Left lobe of liver (tissue), 2 donors: ENCODE results near the gene MS4A4E. TPM values are rescaled to one million over a fixed set of nuclear protein-coding genes. Genes with fewer than 3 reads are reported as not detected.
"Not testable (repeated sequence)": the region's sequence is repeated elsewhere in the genome, so short reads cannot be mapped to it uniquely, and the experiment has no call there.

Source experiments
- ATAC-seq: fragments of 200-7000 bp; cut with Tn5 transposase; one replicate; pipeline ENCODE4 v1.9.1; 2020; ENCODE audit warnings: mild to moderate bottlenecking, moderate library complexity
- DNase-seq: peaks from one replicate; pipeline ENCODE4 v3.0.0-alpha.2; 2020; ENCODE audit warnings: low spot score
- total RNA-seq: library from RNA; stranded (reverse); gene quantifications from one replicate; pipeline ENCODE4 v1.2.1, GENCODE V29; 2021
- donor health status: DM: no; HTN: no; CAD: no; lungs with moderate emphysema.
- donor health status: DM: no; HTN: yes; CAD: no.

MS4A4E gene
- total RNA-seq: 2.3 TPM

GRCh38 chr11:60242740-60243239 is at the start of gene MS4A4E:
Gene MS4A4E (minus strand): TSS chr11:60243137. CDS start chr11:60230055, 13,082 bp downstream.
- DNase-seq (no peak), ATAC-seq (no peak)

DNA sequence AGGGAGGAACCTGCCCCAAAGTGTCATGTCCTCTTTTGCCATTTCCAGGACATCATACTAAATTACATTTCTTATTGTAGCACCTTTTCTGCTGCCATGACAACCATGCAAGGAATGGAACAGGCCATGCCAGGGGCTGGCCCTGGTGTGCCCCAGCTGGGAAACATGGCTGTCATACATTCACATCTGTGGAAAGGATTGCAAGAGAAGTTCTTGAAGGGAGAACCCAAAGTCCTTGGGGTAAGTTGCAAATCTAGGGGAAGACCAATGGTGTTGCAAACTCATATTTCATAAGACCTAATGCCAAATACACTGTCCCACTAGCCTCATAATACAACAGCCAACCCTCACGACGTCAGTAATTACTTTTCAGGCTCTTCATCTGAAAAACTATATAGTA is 49.2 kb upstream of the MS4A4E start:
- no peak for ATAC-seq
- no peak for DNase-seq

GRCh38 chr11:60288531-60288930 is 45.6 kb upstream of the MS4A4E start:
- ATAC-seq (no peak), DNase-seq (no peak)

DNA sequence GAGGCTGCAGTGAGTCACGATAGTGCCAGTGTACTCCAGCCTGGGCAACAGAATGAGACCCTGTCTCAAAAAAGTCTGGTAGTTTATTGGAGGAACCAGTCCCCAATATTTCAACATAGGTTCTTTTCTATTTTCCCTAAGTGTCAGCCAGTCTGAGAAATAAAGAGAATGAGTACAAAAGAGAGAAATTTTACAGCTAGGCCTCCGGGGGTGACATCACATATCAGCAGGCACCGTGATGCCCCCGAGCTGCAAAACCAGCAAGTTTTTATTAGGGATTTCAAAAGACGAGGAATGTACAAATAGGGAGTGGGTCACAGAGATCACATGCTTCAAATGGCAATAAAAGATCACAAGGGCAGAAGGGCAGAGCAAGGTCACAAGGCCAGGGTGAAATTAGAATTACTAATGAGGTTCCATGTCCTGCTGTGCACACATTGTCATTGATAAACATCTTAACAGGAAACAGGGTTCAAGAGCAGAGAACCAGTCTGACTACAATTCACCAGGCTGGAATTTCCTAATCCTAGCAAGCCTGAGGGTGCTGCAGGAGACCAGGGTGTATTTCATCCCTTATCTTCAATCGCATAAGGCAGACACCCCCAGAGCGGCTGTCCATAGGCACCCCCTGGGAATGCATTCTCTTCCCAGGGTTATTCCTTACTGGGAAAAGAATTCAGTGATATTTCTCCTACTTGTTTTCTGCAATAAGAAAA is 42.6 kb upstream of the MS4A4E start:
- not testable (repeated sequence) for DNase-seq, ATAC-seq

- ATAC-seq (no peak), DNase-seq (no peak)
Measured at GRCh38 chr11:60282286-60282685, 39.3 kb upstream of the MS4A4E start.

- no peak for ATAC-seq
- no peak for DNase-seq
Measured at GRCh38 chr11:60281485-60281884, 38.5 kb upstream of the MS4A4E start.

DNA sequence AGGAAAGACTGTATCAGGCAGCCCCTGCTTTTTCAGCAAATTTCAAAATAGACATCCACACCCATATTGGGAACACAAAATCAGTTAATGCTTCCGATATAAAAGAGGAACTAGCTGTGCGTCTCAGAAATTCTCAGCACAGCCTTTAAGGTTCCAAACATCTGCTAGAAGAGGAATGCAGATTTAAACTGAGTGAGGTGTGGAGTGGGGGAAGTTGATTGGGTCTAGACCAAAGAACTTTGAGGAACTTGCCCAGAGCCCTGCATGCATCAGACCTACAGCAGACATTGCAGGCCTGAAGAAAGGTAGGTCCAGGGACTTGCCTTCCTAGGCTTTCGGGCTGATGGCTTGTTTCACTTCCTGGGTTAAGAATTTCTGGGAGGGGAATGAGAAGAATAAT is 37.5 kb upstream of the MS4A4E start, which contains the start of gene MS4A4A:
MS4A4A (plus strand) TSS at position 255 of the 400 bp plus-strand sequence; CDS start at position 265, 10 bp downstream.
- ATAC-seq: peak; percentile 43
- no peak for DNase-seq

DNA sequence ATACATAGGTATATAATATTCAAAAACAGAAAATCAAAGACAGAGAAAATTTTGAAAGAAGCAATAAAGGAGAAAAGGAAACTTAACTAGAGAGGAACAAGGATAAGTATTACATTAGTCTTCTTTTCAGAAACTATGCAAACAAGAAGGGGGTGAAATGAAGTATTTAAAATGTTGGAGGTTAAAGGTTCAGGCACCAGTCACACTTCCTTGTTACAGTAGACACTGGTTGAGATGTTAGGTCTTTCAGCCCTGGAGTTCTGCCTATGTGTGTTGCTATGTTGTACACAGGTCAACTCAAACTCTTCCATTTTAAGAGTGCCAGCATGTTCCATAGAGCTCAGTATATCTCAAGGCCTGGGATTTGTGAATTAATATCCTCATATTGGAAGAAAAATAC is 31.5 kb upstream of the MS4A4E start:
- no peak for DNase-seq
- no peak for ATAC-seq

DNA sequence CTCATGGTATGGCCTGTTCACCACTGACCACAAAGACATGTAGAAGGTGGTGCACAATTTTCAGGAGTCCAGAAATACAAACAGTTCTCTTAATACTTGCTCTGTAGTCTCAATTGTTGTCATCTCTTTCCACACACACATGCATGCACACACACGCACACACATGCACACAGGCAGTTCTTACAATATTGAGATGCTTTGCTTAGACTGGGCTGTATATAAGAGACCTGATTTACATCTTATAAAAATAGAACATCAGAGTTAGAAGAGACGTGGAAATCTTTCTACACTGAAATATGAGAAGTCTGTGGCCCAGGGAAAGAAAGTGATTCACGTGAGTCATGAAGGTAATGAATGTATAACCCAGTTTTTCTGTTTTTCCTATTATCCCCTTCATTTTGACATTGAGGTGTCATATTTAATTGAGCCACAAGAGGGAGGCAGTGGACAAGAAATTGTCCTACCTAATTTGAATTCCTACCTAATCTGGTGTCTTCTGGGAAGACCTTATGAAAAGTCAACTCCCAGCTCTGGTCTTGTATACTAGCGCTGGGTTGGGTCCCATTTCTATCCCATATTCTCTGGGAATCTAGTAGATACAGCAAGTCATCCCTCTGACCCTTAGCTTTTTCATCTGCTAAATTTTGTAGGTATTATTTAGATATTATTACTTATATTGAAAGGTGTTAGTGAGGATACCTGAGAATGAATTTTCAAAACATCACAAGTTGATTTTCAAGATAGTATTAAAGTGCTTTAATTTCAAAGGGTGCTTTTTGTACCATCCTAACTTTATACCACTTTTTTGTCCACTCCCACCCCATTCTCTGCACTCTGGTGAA is 22.7 kb upstream of the MS4A4E start:
- DNase-seq (no peak), ATAC-seq (peak; percentile 92)

GRCh38 chr11:60264644-60265043 is 21.7 kb upstream of the MS4A4E start:
- DNase-seq: no peak
- no peak for ATAC-seq

- DNase-seq (no peak), ATAC-seq (peak; percentile 37)
Measured at GRCh38 chr11:60263402-60263801, 20.5 kb upstream of the MS4A4E start.

- DNase-seq: no peak
- ATAC-seq: no peak
Measured at GRCh38 chr11:60261014-60261413, 18.1 kb upstream of the MS4A4E start.

- no peak for DNase-seq
- no peak for ATAC-seq
Measured at GRCh38 chr11:60257956-60258722, 15.2 kb upstream of the MS4A4E start.

- no peak for DNase-seq
- peak; percentile 73 for ATAC-seq
Measured at GRCh38 chr11:60252213-60253108, 9.5 kb upstream of the MS4A4E start.

GRCh38 chr11:60251485-60252212 is 8.7 kb upstream of the MS4A4E start:
- DNase-seq (no peak), ATAC-seq (peak; percentile 85)

- ATAC-seq (peak; percentile 29), DNase-seq (no peak)
Measured at GRCh38 chr11:60241786-60242185, 1.2 kb downstream of the MS4A4E start.

DNA sequence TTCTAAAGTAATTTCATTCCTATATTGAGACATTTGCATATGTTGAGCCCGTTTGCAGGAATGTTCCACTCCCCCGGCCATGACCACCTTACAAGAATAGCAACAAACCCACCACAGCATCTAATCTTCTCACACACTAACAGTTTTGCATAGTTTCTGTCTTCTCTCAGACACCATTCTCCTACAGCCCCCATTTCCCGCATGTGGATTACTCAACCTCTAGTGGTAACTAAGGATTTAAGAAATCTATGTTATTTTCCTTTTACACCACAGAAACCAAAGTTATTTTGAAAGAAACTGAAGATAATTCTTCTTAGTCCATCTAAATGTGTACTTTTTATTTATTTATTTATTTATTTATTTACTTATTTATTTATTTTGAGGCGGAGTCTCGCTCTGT is 2.3 kb downstream of the MS4A4E start:
- DNase-seq: no peak
- ATAC-seq: no peak

DNA sequence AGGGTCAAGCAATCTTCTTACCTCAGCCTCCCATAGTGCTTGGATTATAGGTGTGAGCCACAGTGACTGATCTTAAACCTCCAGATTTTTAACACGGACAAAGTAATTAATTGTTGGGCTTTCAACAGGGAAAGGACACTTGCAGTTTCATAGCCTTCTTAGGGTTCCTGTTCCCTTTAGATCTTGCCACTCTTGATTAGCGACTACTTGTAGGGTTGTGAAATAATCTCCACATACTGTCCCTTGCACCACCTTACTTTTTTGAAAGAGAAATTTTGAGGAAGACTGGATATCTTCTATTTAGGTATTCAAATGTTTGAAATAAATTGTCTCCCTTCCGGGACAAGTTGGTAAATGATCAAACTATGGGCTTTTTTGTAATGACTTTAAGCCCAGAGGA is 7.6 kb downstream of the MS4A4E start:
- DNase-seq (no peak), ATAC-seq (no peak)

GRCh38 chr11:60230681-60231080 is 12.3 kb downstream of the MS4A4E start:
- DNase-seq: no peak
- ATAC-seq: no peak
